Measurements from ENCODE around the gene CHRNA10.

DNA sequence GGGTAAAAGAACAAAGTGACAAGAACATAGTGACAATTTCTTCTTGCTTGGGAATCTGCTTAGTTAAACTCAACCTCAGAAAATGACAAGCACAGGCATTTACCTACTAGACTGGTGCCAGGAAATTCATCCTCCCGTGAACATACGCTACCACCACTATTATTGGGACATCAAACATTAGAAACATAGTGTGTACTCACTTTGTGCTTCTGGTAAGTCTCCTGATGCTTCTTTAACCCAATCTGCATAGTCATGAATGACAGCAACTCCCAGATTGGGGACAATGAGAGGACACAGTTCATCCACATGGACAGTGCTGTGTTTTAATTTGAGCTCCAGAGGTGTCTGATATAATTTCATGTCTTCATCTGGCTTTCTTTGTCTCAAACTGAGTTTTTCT, 29.2 kb upstream of the CHRNA10 start:
- no peak for TF ChIP-seq POLR2A (IDR thresholded peaks at IDR 0.05)
- TF ChIP-seq, protein P1, sequence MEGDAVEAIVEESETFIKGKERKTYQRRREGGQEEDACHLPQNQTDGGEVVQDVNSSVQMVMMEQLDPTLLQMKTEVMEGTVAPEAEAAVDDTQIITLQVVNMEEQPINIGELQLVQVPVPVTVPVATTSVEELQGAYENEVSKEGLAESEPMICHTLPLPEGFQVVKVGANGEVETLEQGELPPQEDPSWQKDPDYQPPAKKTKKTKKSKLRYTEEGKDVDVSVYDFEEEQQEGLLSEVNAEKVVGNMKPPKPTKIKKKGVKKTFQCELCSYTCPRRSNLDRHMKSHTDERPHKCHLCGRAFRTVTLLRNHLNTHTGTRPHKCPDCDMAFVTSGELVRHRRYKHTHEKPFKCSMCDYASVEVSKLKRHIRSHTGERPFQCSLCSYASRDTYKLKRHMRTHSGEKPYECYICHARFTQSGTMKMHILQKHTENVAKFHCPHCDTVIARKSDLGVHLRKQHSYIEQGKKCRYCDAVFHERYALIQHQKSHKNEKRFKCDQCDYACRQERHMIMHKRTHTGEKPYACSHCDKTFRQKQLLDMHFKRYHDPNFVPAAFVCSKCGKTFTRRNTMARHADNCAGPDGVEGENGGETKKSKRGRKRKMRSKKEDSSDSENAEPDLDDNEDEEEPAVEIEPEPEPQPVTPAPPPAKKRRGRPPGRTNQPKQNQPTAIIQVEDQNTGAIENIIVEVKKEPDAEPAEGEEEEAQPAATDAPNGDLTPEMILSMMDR (IDR thresholded peaks at IDR 0.05 in 8 of 11, conservative IDR thresholded peaks at IDR 0.05 in 3 of 11) = no peak
- TF ChIP-seq POLR2AphosphoS5 (IDR thresholded peaks at IDR 0.05) = no peak

Data from spleen (tissue), 7 donors.